Measurements from ENCODE around the gene CANX.
A peak's percentile ranks its signal among the peaks of the same experiment; 100 is the strongest.
"Not testable (repeated sequence)": the region's sequence is repeated elsewhere in the genome, so short reads cannot be mapped to it uniquely, and the experiment has no call there.

CANX gene

DNA sequence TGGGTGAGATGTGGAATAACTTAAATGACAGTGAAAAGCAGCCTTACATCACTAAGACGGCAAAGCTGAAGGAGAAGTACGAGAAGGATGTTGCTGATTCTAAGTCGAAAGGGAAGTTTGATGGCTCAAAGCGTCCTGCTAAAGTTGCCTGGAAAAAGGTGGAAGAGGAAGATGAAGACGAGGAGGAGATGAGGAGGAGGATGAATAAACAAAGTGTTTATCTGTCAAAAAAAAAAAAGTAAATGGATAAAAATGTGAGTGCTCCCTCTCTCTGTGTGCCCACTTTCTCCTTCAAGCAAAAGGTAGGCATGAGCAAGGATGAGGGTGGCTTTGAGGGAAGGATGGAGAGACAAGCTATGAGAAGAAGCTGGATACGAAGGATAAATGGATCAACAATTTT lies 4.2 kb upstream of the CANX start:
- H3K27me3 Mint-ChIP-seq (ENCODE audit: low read depth): no peaks in the 10 kb centered on the region
- H3K4me1 Mint-ChIP-seq (ENCODE audit: low read depth): peaks cover 14% of the 10 kb centered on the region
- no peak overlapping the region for H3K27ac Mint-ChIP-seq
- no peak overlapping the region for H3K4me3 Mint-ChIP-seq
- H3K9me3 Mint-ChIP-seq: no peaks in the 10 kb centered on the region
- H3K36me3 Mint-ChIP-seq (ENCODE audit: low read depth): peaks cover 6% of the 10 kb centered on the region

- Mint-ChIP-seq H3K36me3 (ENCODE audit: low read depth) (peaks cover 8% of the 10 kb centered on the region), H3K4me3 (no peak overlapping the region), H3K9me3 (no peaks in the 10 kb centered on the region), H3K27me3 (ENCODE audit: low read depth) (no peaks in the 10 kb centered on the region), H3K4me1 (ENCODE audit: low read depth) (peaks cover 23% of the 10 kb centered on the region), H3K27ac (peak overlapping the region; percentile 99)
Measured at GRCh38 chr5:179696603-179697002, 2.2 kb upstream of the CANX start.

GRCh38 chr5:179697108-179697507 lies 1.7 kb upstream of the CANX start:
- Mint-ChIP-seq H3K36me3 (ENCODE audit: low read depth) (peaks cover 10% of the 10 kb centered on the region), H3K4me3 (peak overlapping the region; percentile 53), H3K4me1 (ENCODE audit: low read depth) (peaks cover 23% of the 10 kb centered on the region), H3K27me3 (ENCODE audit: low read depth) (no peaks in the 10 kb centered on the region), H3K9me3 (no peaks in the 10 kb centered on the region), H3K27ac (peak overlapping the region; percentile 99)

- Mint-ChIP-seq H3K4me3 (peak overlapping the region; percentile 53), H3K36me3 (ENCODE audit: low read depth) (peaks cover 15% of the 10 kb centered on the region), H3K4me1 (ENCODE audit: low read depth) (peaks cover 27% of the 10 kb centered on the region), H3K27ac (peak overlapping the region; percentile 99)
- H3K9me3 Mint-ChIP-seq; H3K27me3 Mint-ChIP-seq (ENCODE audit: low read depth): not testable (repeated sequence)
Measured at GRCh38 chr5:179697543-179697942, 1.2 kb upstream of the CANX start.

GRCh38 chr5:179697993-179698934 lies 503 bp upstream of the CANX start:
- H3K9me3 Mint-ChIP-seq: no peaks in the 10 kb centered on the region
- peaks cover 28% of the 10 kb centered on the region for H3K4me1 Mint-ChIP-seq (ENCODE audit: low read depth)
- H3K36me3 Mint-ChIP-seq (ENCODE audit: low read depth): peaks cover 16% of the 10 kb centered on the region
- no peaks in the 10 kb centered on the region for H3K27me3 Mint-ChIP-seq (ENCODE audit: low read depth)
- H3K27ac Mint-ChIP-seq: peak overlapping the region; percentile 99
- peak overlapping the region; percentile 95 for H3K4me3 Mint-ChIP-seq

GRCh38 chr5:179699616-179700237 lies 960 bp downstream of the CANX start:
- Mint-ChIP-seq H3K4me1 (ENCODE audit: low read depth) (peaks cover 36% of the 10 kb centered on the region), H3K27ac (peak overlapping the region; percentile 97), H3K27me3 (ENCODE audit: low read depth) (no peaks in the 10 kb centered on the region), H3K36me3 (ENCODE audit: low read depth) (peaks cover 23% of the 10 kb centered on the region), H3K9me3 (no peaks in the 10 kb centered on the region), H3K4me3 (peak overlapping the region; percentile 98)

DNA sequence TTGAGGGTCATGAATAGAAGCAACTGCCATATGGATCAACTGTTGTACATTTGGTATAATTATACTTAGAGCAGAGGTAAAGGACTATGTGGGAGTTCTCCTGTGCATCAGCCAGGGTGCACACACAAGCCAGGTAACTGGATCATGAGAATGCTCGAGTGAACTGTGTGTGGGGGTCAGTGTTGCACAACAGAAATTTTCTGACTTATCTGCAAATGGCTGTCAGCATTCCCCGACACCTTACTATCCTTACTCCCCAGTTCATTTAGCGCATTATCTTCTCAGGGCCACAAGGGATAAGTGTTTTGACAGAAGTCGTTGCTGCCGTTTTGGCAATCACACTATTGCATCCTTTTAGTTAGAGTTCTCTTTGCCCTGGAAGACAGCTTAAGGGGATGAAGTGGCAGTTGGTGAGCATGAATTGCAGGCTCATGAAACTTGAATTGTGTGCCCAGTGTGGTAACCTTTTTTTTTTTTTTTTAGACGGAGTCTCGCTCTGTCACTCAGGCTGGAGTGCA lies 1.7 kb downstream of the CANX start:
- peaks cover 37% of the 10 kb centered on the region for H3K4me1 Mint-ChIP-seq (ENCODE audit: low read depth)
- peak overlapping the region; percentile 97 for H3K27ac Mint-ChIP-seq
- peak overlapping the region; percentile 98 for H3K4me3 Mint-ChIP-seq
- H3K9me3 Mint-ChIP-seq: no peaks in the 10 kb centered on the region
- no peaks in the 10 kb centered on the region for H3K27me3 Mint-ChIP-seq (ENCODE audit: low read depth)
- peaks cover 26% of the 10 kb centered on the region for H3K36me3 Mint-ChIP-seq (ENCODE audit: low read depth)

DNA sequence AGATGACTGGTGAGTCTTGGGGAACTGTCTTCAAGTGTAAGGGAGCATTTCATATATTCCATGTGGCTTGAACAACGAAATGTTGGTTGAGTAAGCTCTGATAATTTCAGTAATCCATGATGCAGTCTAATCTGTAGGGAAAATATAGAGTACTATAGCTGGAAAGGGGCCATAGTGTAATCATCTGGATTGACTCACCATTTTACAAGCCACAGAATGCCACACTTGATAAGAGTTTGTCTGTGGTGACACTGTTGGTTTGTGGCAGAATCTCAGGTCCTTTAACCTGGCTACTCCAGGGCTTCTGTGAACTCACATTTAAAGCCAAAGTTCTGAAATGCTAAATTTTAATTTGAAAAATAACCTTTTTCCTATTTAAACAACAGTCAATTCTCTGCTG lies 17.5 kb downstream of the CANX start:
- Mint-ChIP-seq H3K9me3 (no peaks in the 10 kb centered on the region), H3K4me1 (ENCODE audit: low read depth) (peaks cover 3% of the 10 kb centered on the region), H3K4me3 (no peak overlapping the region), H3K27me3 (ENCODE audit: low read depth) (no peaks in the 10 kb centered on the region), H3K27ac (no peak overlapping the region), H3K36me3 (ENCODE audit: low read depth) (peaks cover 42% of the 10 kb centered on the region)

GRCh38 chr5:179720222-179720621 lies 21.5 kb downstream of the CANX start:
- Mint-ChIP-seq H3K4me1 (ENCODE audit: low read depth) (peaks cover 14% of the 10 kb centered on the region), H3K27ac (no peak overlapping the region), H3K36me3 (ENCODE audit: low read depth) (peaks cover 61% of the 10 kb centered on the region), H3K9me3 (no peaks in the 10 kb centered on the region), H3K4me3 (no peak overlapping the region), H3K27me3 (ENCODE audit: low read depth) (no peaks in the 10 kb centered on the region)

GRCh38 chr5:179724163-179724562 lies 25.4 kb downstream of the CANX start:
- H3K27ac Mint-ChIP-seq: no peak overlapping the region
- H3K4me1 Mint-ChIP-seq (ENCODE audit: low read depth): peaks cover 15% of the 10 kb centered on the region
- H3K4me3 Mint-ChIP-seq: no peak overlapping the region
- H3K27me3 Mint-ChIP-seq (ENCODE audit: low read depth): no peaks in the 10 kb centered on the region
- no peaks in the 10 kb centered on the region for H3K9me3 Mint-ChIP-seq
- peaks cover 65% of the 10 kb centered on the region for H3K36me3 Mint-ChIP-seq (ENCODE audit: low read depth)

- Mint-ChIP-seq H3K4me3 (no peak overlapping the region), H3K36me3 (ENCODE audit: low read depth) (peaks cover 71% of the 10 kb centered on the region), H3K4me1 (ENCODE audit: low read depth) (peaks cover 25% of the 10 kb centered on the region), H3K27me3 (ENCODE audit: low read depth) (no peaks in the 10 kb centered on the region), H3K9me3 (no peaks in the 10 kb centered on the region), H3K27ac (no peak overlapping the region)
Measured at GRCh38 chr5:179727106-179727505, 28.3 kb downstream of the CANX start.

GRCh38 chr5:179729303-179729702 lies 30.5 kb downstream of the CANX start:
- H3K9me3 Mint-ChIP-seq: no peaks in the 10 kb centered on the region
- H3K36me3 Mint-ChIP-seq (ENCODE audit: low read depth): peaks cover 55% of the 10 kb centered on the region
- H3K4me1 Mint-ChIP-seq (ENCODE audit: low read depth): peaks cover 19% of the 10 kb centered on the region
- no peaks in the 10 kb centered on the region for H3K27me3 Mint-ChIP-seq (ENCODE audit: low read depth)
- H3K27ac Mint-ChIP-seq: peak overlapping the region; percentile 43
- H3K4me3 Mint-ChIP-seq: no peak overlapping the region

DNA sequence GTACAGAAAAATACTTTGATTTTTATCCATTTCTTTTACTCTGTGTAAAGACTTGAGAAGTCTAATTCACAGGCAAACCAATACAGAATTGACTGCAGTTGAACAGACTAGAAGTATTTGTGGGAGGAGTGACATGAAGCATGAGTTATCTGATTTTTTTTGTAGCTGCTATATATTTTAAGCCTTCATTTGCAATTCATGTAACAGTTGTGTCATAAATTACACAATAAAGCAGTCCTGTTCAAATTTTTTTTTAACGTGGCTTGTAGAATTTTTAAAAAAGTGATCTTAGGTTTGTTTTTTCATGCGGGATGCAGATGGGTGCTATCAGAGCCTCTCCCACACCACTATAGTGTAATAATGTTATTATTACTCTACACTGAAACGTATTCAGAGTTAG lies 31.0 kb downstream of the CANX start:
- Mint-ChIP-seq H3K4me3 (no peak overlapping the region), H3K27ac (no peak overlapping the region), H3K27me3 (ENCODE audit: low read depth) (no peaks in the 10 kb centered on the region), H3K9me3 (no peaks in the 10 kb centered on the region), H3K36me3 (ENCODE audit: low read depth) (peaks cover 54% of the 10 kb centered on the region), H3K4me1 (ENCODE audit: low read depth) (peaks cover 23% of the 10 kb centered on the region)

GRCh38 chr5:179730356-179730755 lies 31.6 kb downstream of the CANX start:
- H3K27ac Mint-ChIP-seq: peak overlapping the region; percentile 26
- no peak overlapping the region for H3K4me3 Mint-ChIP-seq
- peaks cover 51% of the 10 kb centered on the region for H3K36me3 Mint-ChIP-seq (ENCODE audit: low read depth)
- no peaks in the 10 kb centered on the region for H3K9me3 Mint-ChIP-seq
- no peaks in the 10 kb centered on the region for H3K27me3 Mint-ChIP-seq (ENCODE audit: low read depth)
- H3K4me1 Mint-ChIP-seq (ENCODE audit: low read depth): peaks cover 24% of the 10 kb centered on the region

DNA sequence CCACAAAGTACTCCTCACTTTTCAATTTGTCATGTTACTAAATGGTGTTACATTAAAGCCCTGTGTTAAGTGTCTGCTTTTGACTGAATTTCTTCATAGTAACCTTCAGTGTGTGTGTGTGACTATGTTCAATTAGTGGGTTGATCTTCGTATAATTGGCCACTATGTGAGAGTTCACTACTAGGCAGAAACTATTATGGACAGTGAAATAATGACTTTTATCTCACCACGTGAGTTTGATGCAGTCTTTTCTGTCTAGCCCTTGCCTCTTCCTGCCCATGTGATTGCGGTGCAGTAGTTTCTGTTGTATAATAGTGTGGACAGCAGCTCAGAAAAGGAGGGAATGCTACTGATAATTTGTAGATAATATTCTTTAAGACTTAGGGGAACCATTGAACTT lies 32.1 kb downstream of the CANX start:
- Mint-ChIP-seq H3K36me3 (ENCODE audit: low read depth) (peaks cover 51% of the 10 kb centered on the region), H3K9me3 (no peaks in the 10 kb centered on the region), H3K4me1 (ENCODE audit: low read depth) (peaks cover 24% of the 10 kb centered on the region), H3K4me3 (no peak overlapping the region), H3K27ac (peak overlapping the region; percentile 34), H3K27me3 (ENCODE audit: low read depth) (no peaks in the 10 kb centered on the region)
